ENCODE data around the gene SIL1. TPM values are rescaled to one million over a fixed set of nuclear protein-coding genes. Genes with fewer than 3 reads are reported as not detected.
"Not testable (repeated sequence)": the region's sequence is repeated elsewhere in the genome, so short reads cannot be mapped to it uniquely, and the experiment has no call there.

The SIL1 gene
- polyA plus RNA-seq, 4 donors: 47.9 to 58.9 (median 52.1) TPM

GRCh38 chr5:139177809-139178588, 20.2 kb downstream of the SIL1 start:
- DNase-seq (ENCODE audit: low read depth in 4 of 4, low spot score in 3 of 4): no peak

- DNase-seq (ENCODE audit: low read depth in 4 of 4, low spot score in 3 of 4): not testable (repeated sequence)
These were observed 20.9 kb downstream of the SIL1 start for GRCh38 chr5:139177281-139177680.

GRCh38 chr5:139174382-139174781, 23.8 kb downstream of the SIL1 start:
- DNase-seq (ENCODE audit: low read depth in 4 of 4, low spot score in 3 of 4): not testable (repeated sequence)

DNA sequence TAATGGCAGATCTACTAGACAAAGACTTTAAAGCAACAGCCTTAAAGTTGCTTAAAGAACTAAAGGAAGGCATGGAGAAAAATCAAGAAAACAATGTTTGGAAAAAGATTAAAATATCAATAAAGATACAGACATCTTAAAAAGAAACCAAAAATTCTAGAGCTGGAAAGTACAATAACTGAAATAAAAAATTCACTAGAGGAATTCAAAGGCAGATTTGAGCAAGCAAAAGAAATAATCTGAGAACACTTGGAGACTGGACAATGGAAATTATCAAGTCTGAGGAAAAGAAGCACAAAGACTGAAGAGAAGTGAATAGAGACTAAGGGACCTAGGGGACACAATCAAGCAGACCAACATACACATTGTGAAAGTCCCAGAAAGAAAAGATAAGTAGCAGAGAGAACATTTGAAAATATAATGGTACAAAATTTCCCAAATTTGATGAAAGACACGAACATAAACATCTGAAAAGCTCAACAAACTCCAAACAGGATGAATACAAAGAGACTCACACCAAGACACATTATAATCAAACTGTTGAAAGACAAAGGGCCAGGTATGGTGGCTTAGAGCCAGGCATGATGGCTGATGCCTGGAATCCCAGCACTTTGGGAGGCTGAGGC, 26.3 kb downstream of the SIL1 start:
- DNase-seq (ENCODE audit: low read depth in 4 of 4, low spot score in 3 of 4): no peak

GRCh38 chr5:139167952-139168720, 30.0 kb downstream of the SIL1 start:
- DNase-seq (ENCODE audit: low read depth in 4 of 4, low spot score in 3 of 4): no peak

DNA sequence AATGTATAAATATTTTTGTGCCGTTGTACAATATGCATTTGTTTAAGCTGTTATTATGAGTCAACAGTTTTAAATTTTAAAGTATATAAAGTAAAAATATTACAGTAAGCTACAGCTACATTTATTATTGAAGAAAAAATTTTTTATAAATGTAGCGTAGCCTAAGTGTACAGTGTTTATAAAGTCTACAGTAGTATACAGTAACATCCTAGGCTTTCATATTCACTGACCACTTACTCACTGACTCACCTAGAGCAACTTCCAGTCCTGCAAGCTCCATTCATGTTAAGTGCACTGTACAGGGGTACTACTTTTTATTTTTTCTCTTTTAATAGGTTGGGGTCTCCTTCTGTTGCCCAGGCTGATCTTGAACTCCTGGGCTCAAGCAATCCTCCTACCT, 30.6 kb downstream of the SIL1 start:
- no peak for DNase-seq (ENCODE audit: low read depth in 4 of 4, low spot score in 3 of 4)

DNA sequence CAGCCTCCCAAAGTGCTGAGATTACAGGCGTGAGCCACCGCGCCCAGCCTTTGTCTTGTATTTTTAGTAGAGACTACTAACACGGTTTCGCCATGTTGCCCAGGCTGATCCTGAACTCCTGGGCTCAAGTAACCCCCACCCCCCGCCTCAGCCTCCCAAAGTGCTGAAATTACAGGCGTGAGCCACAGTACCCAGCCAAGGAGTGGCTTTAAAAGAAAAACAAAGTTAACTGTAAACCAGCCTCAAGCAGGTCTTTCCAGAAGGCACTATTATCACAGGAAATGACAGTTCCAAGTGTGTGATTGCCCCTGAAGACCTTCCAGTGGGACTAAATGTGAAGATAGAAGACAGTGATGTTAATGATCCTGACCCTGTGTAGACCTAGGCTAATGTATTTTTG, 31.1 kb downstream of the SIL1 start:
- DNase-seq (ENCODE audit: low read depth in 4 of 4, low spot score in 3 of 4): no peak

DNA sequence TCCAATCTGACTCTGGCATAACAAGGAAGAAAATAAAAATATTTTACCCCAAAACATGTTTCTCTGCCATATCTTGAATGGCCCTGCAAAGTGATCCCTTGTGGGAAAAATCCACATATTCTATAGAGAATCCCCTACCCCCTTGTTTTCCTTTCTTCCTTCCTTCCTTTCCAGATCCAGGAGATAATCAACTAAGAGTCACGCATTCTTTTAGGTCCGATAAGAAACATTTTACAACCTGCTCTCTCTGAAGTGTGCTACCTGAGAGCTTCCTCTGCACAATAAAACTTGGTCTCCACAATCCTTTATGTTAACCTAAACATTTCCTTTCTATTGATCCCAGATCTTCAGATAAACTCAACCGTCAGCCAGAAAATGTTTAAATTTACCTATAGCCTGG, 33.3 kb downstream of the SIL1 start:
- not testable (repeated sequence) for DNase-seq (ENCODE audit: low read depth in 4 of 4, low spot score in 3 of 4)

DNA sequence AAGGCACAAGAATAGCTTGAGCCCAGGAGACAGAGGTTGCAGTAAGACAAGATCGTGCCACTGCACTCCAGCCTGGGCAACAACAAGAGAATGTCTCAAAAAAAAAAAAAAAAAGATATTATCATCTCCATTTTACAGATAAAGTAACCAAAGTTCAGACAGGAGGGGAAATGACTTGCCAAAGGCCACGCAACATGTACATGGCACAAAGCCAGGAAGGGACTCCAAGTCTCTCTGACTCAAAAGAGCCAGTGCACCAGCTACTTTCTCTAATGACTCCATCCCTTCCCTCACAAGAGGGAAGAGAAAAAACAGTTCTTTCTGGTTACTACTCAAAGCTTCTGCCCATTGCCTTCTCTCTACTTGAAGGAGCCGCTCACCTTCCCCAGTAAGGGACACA, 34.1 kb downstream of the SIL1 start:
- DNase-seq (ENCODE audit: low read depth in 4 of 4, low spot score in 3 of 4): no peak

- DNase-seq (ENCODE audit: low read depth in 4 of 4, low spot score in 3 of 4): no peak
These were observed 35.7 kb downstream of the SIL1 start for GRCh38 chr5:139162448-139162847.

DNA sequence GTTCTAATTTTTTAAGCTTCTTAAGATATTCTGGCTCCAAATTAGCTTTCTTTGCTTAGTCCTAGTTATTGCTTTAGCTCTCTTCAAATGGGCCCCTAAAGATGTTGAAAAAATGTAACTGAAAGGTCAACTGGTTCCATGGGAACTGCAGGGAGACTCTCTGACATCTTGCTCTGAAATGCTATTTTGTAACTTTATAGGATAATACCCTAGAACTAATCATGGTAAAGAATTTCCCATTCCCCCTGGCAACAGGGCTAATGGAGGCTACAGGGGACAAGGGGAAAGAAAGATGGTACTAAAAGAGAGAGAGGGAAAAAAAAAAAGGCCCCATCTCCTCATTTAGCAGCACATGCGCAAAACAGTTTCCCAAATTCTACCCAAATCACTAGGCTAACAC, 39.4 kb downstream of the SIL1 start:
- no peak for DNase-seq (ENCODE audit: low read depth in 4 of 4, low spot score in 3 of 4)

DNA sequence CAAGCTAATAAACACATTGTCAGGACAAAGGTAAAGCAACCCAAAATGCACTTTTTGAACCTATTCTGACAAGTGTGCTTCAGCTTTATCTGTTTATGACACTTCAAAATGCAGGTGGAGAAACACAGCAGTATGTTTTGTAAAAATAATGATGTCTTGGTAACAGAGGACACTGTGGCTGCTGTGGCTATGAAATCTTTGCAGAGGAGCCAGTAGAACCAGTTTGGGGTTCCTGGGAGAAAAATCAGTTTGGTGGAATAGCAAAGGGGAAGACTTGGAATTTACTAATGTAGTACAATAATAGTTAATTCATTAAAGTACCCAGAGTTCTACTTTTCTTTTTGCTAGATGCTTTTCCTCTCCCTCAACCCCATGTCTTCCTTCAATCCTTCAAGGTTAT, 40.6 kb downstream of the SIL1 start:
- no peak for DNase-seq (ENCODE audit: low read depth in 4 of 4, low spot score in 3 of 4)

DNA sequence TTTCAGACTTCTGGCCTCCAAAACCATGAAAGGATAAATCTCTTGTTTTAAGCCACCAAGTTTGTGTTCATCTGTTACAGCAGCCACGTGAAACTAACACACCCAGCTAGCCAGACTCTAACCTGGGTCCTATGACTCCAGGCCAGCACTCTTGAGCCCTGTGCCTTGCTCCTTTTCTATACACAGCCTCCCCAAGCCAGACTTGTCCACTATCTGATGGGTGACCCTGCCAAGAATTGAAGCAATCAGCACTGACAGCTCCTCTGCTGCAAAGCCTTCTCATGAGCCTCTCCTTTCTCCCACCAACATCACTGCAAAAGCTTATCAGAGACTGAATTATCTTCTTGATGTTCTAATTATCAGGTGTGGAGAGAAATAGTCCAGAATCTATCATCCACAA, 41.4 kb downstream of the SIL1 start:
- DNase-seq (ENCODE audit: low read depth in 4 of 4, low spot score in 3 of 4): no peak

- DNase-seq (ENCODE audit: low read depth in 4 of 4, low spot score in 3 of 4): no peak
These were observed 42.8 kb downstream of the SIL1 start for GRCh38 chr5:139155333-139155732.

DNA sequence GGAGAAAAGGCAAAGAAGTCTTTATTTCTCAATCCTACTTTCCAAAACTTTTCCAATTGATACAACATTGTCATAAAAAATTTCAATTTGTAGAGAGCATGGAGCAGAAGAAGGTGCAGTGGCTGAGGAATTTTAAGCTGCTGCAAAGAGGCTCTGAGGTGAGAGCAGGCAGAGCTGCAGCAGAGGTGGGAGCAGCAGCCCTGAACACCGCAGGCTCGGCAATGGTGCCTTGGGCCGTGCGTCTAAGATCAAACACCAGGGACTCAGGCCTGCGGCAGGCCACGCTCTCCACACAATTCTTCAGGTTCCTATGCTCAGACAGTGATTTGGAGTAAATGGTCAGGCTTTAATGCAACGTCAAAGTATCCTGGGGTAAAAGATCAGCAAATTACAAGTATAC, 46.3 kb downstream of the SIL1 start:
- DNase-seq (ENCODE audit: low read depth in 4 of 4, low spot score in 3 of 4): no peak

DNA sequence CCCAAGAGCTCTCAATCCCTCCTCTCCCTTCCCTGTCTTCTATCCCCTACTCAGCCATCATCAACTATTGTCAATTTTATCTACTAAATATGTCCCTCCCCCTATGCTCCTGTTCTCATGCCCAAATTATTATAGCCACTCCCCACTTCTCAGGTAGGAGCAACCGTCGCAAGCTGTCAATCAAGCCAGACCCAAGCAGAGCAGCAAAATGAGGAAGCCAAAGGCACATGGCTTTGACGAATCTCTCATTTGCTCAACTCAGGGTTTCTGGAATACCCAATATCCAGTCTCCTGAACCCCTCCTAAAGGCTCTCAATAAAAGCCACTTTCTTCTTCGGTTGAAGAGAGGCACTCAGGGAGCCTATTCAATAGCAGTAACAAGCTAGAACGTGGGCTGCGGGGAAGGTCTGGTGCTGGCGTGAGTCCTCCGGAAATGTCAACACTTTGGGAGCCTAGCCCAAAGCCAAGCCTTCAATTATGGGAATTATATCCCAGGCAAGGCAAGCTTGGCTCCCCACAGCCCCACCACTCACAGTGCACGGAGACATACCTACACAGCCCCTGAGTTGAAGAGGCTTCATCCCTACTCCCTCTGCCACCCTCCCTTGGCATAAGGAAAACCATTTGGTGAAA, 47.7 kb downstream of the SIL1 start:
- no peak for DNase-seq (ENCODE audit: low read depth in 4 of 4, low spot score in 3 of 4)

- DNase-seq (ENCODE audit: low read depth in 4 of 4, low spot score in 3 of 4): no peak
These were observed 48.5 kb downstream of the SIL1 start for GRCh38 chr5:139149477-139150199.

GRCh38 chr5:139148986-139149385, 49.2 kb downstream of the SIL1 start:
- no peak for DNase-seq (ENCODE audit: low read depth in 4 of 4, low spot score in 3 of 4)

GRCh38 chr5:139148306-139148705, 49.9 kb downstream of the SIL1 start:
- no peak for DNase-seq (ENCODE audit: low read depth in 4 of 4, low spot score in 3 of 4)

DNA sequence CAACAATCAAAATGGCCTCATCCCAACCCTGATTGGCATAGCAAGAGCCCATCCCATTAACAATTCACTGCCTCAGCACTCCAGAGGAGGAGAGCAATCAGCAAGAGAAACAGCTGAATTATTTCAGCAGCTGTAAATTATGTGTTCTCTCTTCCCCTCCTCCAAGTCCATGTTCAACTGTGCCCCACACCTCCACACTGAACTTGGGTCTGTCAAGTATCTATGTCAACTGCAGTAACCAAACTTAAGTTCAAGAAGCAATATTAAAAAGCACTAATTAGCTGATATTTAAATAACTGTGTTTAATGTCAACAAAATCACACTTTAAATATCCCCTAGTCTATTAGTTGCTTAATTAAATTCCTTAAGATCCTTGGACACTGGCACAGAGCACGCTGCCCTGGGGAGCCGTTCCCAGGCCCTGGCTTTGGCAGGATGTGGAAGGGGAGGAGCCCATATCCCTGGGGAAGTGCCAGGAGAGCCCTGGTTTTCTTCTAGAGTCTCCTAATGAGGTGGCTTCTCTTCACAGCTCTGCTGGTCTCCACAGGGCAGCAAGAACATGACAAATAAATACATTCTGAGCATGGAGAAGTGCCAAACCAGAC, 50.6 kb downstream of the SIL1 start:
- DNase-seq (ENCODE audit: low read depth in 4 of 4, low spot score in 3 of 4): no peak
